Activated T-helper 1 cell treated with anti-CD3 and anti-CD28 coated beads, Interleukin-12 subunit alpha, Interleukin-12 subunit beta, Interleukin-2, Interleukin-4 antibody, amounts not matched to agents 30 ng/mL and 10 ng/mL and 1 ng/mL, durations not matched to agents 14 hours and 24 hours and 36 hours (primary cell): Measurements from ENCODE around the gene HNRNPU. TPM values are rescaled to one million over a fixed set of nuclear protein-coding genes. Genes with fewer than 3 reads are reported as not detected.
A peak's percentile ranks its signal among the peaks of the same experiment; 100 is the strongest.

Experiments
- DNase-seq: peaks from one replicate; pipeline ENCODE4 v3.0.0; 2021; ENCODE audit warnings: low spot score
- H3K27ac Mint-ChIP-seq: one replicate; pipeline ENCODE4 v1.8.0; 2021; ENCODE audit warnings: mild to moderate bottlenecking, mixed read lengths
- H3K27me3 Mint-ChIP-seq: one replicate; pipeline ENCODE4 v1.8.0; 2022; ENCODE audit warnings: mild to moderate bottlenecking, moderate library complexity, mixed read lengths; ENCODE audit not compliant: insufficient read depth
- H3K36me3 Mint-ChIP-seq: one replicate; pipeline ENCODE4 v1.8.0; 2021; ENCODE audit warnings: low read depth, mixed read lengths
- H3K4me1 Mint-ChIP-seq: one replicate; pipeline ENCODE4 v1.8.0; 2021; ENCODE audit warnings: low read depth, mixed read lengths
- H3K4me3 Mint-ChIP-seq: one replicate; pipeline ENCODE4 v1.8.0; 2021; ENCODE audit warnings: mild to moderate bottlenecking, moderate library complexity, mixed read lengths
- H3K9me3 Mint-ChIP-seq: one replicate; pipeline ENCODE4 v1.8.0; 2021; ENCODE audit warnings: mixed read lengths
- intact Hi-C: fragments of 100-400 bp; cut with micrococcal nuclease; formaldehyde crosslinking; loops from one replicate; pipeline ENCODE4 v1.15.1; 2024
- total RNA-seq: library from RNA; stranded (reverse); gene quantifications from 2 replicates; pipeline ENCODE4 v1.2.3, GENCODE V29; 2022

HNRNPU gene
- total RNA-seq, 1 donor from 2014 or later: 566 TPM

- H3K4me3 Mint-ChIP-seq: no peak overlapping the region
- intact Hi-C loops: loop anchor here (10.0 kb wide), 2 partner anchors 285 to 1025 kb away; partner anchors contain the start of gene KIF26B
- peaks cover 17% of the 10 kb centered on the region for H3K4me1 Mint-ChIP-seq
- H3K9me3 Mint-ChIP-seq: no peaks in the 10 kb centered on the region
- no peak overlapping the region for H3K27ac Mint-ChIP-seq
- no peaks in the 10 kb centered on the region for H3K36me3 Mint-ChIP-seq
- H3K27me3 Mint-ChIP-seq: no peaks in the 10 kb centered on the region
- DNase-seq: no peak
These were observed 5.6 kb upstream of the HNRNPU start for GRCh38 chr1:244869950-244870349.

DNA sequence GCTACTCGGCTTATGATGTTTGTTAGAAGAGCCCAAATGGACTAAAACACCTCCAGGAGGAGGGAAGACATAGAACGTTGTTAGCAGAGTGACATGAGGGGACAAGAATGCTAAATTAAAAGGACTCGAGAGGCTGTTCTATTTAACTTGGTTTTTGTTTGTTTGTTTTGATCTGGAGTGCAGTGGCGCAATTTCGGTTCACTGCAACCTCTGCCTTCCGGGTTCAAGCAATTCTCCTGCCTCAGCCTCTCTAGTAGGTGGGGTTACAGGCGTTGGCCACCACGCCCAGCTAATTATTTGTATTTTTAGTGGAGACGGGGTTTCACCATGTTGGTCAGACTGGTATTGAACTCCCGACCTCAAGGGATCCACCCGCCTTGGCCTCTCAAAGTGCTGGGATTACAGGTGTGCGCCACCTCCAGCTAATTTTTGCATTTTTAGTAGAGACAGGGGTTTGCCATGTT is 5.1 kb upstream of the HNRNPU start:
- no peak overlapping the region for H3K4me3 Mint-ChIP-seq
- H3K36me3 Mint-ChIP-seq: no peaks in the 10 kb centered on the region
- H3K4me1 Mint-ChIP-seq: peaks cover 19% of the 10 kb centered on the region
- no peak for DNase-seq
- H3K27ac Mint-ChIP-seq: no peak overlapping the region
- H3K27me3 Mint-ChIP-seq: no peaks in the 10 kb centered on the region
- intact Hi-C loops: loop anchor here (10.0 kb wide), 2 partner anchors 285 to 1025 kb away; partner anchors contain the start of gene KIF26B
- no peaks in the 10 kb centered on the region for H3K9me3 Mint-ChIP-seq

DNA sequence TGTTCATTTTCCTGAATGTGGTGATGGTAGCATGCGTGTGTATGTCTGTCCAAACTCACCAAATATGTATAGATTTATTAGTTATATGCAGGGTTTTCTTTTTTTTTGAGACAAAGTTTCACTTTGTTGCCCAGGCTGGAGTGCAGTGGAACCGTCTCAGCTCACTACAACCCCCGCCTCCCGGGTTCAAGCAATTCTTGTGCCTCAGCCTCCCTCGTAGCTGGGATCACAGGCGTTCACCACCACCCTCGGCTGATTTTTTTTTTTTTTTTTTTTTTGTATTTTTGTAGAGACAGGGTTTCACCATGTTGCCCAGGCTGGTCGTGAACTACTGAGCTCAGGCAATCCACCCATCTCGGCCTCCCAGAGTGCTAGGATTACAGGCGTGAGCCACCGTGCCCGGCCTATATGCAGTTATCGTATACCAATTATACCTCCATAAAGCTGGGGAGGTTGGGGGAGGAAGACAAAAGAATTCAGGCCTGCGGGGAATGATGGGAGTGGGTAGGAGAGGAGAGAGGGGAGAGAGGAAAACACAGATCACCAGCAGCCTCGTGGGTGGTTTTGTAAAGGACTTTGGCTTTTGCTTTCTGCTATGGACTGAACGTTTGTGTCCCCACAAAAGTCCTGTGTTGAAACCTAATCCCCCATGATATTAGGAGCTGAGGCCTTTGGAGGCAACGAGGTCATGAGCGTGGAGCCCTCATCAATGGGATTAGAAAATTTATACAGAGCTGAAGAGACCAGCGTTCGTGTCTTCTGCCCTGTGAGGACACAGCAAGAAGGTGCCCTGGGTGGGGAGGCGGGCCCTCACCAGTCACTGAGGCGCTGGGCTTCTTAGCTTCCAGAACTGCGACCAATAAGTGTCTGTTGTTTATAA is 4.4 kb upstream of the HNRNPU start:
- no peak overlapping the region for H3K4me3 Mint-ChIP-seq
- no peaks in the 10 kb centered on the region for H3K27me3 Mint-ChIP-seq
- DNase-seq: no peak
- peaks cover 2% of the 10 kb centered on the region for H3K36me3 Mint-ChIP-seq
- H3K9me3 Mint-ChIP-seq: no peaks in the 10 kb centered on the region
- no peak overlapping the region for H3K27ac Mint-ChIP-seq
- intact Hi-C loops: loop anchor here (10.0 kb wide), 2 partner anchors 286 to 1024 kb away; partner anchors contain the start of gene KIF26B
- peaks cover 19% of the 10 kb centered on the region for H3K4me1 Mint-ChIP-seq

- peaks cover 15% of the 10 kb centered on the region for H3K36me3 Mint-ChIP-seq
- intact Hi-C loops: loop anchor here (10.0 kb wide), 2 partner anchors 288 to 1022 kb away; partner anchors contain the start of gene KIF26B
- H3K4me1 Mint-ChIP-seq: peaks cover 24% of the 10 kb centered on the region
- no peak overlapping the region for H3K4me3 Mint-ChIP-seq
- H3K9me3 Mint-ChIP-seq: no peaks in the 10 kb centered on the region
- no peaks in the 10 kb centered on the region for H3K27me3 Mint-ChIP-seq
- H3K27ac Mint-ChIP-seq: no peak overlapping the region
- no peak for DNase-seq
These were observed 2.0 kb upstream of the HNRNPU start for GRCh38 chr1:244866355-244866754.

GRCh38 chr1:244865820-244866219 is 1.5 kb upstream of the HNRNPU start:
- H3K36me3 Mint-ChIP-seq: peaks cover 20% of the 10 kb centered on the region

DNA sequence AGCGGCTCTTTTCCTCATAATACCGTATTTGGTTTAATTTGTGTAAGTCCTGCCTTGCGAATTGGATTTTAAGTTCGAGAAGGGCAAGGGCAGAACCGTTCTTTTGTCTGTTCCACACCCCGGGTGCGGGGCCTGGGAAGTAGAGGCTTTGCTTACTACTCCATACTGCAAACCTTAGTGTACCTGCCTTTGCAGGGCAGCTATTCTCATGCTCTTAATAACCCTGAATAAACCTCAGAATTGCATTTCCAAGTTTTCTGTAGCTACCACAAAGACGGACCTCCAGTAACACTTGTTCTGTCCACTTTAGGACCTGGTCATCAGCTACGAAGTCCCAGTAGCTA is 657 bp upstream of the HNRNPU start:
- peak overlapping the region; percentile 95 for H3K27ac Mint-ChIP-seq
- no peaks in the 10 kb centered on the region for H3K27me3 Mint-ChIP-seq
- H3K36me3 Mint-ChIP-seq: peaks cover 27% of the 10 kb centered on the region
- no peaks in the 10 kb centered on the region for H3K9me3 Mint-ChIP-seq
- DNase-seq: peak; percentile 25
- H3K4me1 Mint-ChIP-seq: peaks cover 36% of the 10 kb centered on the region
- intact Hi-C loops: loop anchor here (2.0 to 10.0 kb wide), 4 partner anchors 64 to 1020 kb away; partner anchors contain the start of gene KIF26B
- peak overlapping the region; percentile 87 for H3K4me3 Mint-ChIP-seq

More at GRCh38 chr1:244865820-244866219, 1.5 kb upstream of the HNRNPU start:
- no peak overlapping the region for H3K4me3 Mint-ChIP-seq
- intact Hi-C loops: loop anchor here (2.0 to 10.0 kb wide), 4 partner anchors 65 to 1021 kb away; partner anchors contain the start of gene KIF26B
- peaks cover 28% of the 10 kb centered on the region for H3K4me1 Mint-ChIP-seq
- no peaks in the 10 kb centered on the region for H3K9me3 Mint-ChIP-seq
- no peak for DNase-seq
- no peaks in the 10 kb centered on the region for H3K27me3 Mint-ChIP-seq
- no peak overlapping the region for H3K27ac Mint-ChIP-seq

GRCh38 chr1:244863491-244864252 is 671 bp downstream of the HNRNPU start:
- H3K4me1 Mint-ChIP-seq: peaks cover 49% of the 10 kb centered on the region
- peaks cover 35% of the 10 kb centered on the region for H3K36me3 Mint-ChIP-seq
- peak overlapping the region; percentile 95 for H3K27ac Mint-ChIP-seq
- intact Hi-C loops: loop anchor here (1.0 to 10.0 kb wide), 13 partner anchors 28 to 1859 kb away; partner anchors contain the start of genes CEP170, CNST, COX20 and KIF26B
- H3K4me3 Mint-ChIP-seq: peak overlapping the region; percentile 99
- no peaks in the 10 kb centered on the region for H3K27me3 Mint-ChIP-seq
- no peak for DNase-seq
- H3K9me3 Mint-ChIP-seq: no peaks in the 10 kb centered on the region

DNA sequence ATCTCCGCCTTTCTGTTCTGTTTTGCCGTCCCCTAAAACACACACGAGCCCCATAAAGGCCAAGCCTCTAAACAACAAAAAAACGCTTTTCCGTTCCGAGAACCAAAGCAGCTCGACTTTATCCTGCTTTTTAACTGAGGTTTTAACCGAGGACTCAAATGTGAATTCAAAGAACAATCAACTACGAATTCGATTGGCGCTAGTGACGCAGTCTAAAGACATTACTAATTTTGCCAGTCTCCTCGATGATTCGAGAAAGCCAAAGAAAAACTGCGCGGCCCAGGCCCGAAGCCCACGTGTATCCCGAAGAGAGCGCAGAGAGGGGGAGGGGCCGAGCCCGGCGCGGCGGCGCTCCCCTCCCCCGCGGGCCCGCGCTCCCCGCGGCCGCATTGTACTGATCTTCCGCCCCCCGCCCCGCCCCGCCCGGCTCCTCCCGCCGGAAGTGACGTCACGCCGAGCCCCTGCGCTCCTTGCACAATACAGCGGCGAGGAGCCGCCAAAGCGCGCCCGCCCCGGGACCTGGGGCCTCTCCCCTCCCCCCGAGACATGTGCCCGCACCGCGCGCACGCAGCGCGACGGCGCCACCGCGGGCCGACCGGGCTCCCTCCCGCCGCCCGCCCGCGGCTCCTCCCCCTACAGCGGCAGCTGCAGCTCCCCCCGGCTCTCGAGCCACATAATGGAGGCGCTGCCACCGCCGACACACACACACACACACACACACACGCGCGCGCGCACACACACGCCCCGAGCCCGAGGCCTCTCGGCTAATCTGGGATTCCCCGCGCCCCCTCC is 1.4 kb downstream of the HNRNPU start:
- Mint-ChIP-seq H3K4me3 (peak overlapping the region; percentile 99), H3K36me3 (peaks cover 42% of the 10 kb centered on the region), H3K4me1 (peaks cover 57% of the 10 kb centered on the region), H3K27me3 (no peaks in the 10 kb centered on the region), H3K27ac (peak overlapping the region; percentile 98), H3K9me3 (no peaks in the 10 kb centered on the region)
- peak; percentile 89 for DNase-seq
- intact Hi-C loops: loop anchor here (1.0 to 10.0 kb wide), 8 partner anchors 12 to 1859 kb away; partner anchors contain the start of genes CEP170, CNST, KIF26B and SCCPDH

GRCh38 chr1:244862354-244862698 is 2.0 kb downstream of the HNRNPU start:
- Mint-ChIP-seq H3K4me3 (peak overlapping the region; percentile 99), H3K9me3 (no peaks in the 10 kb centered on the region), H3K27ac (peak overlapping the region; percentile 98), H3K4me1 (peaks cover 63% of the 10 kb centered on the region), H3K36me3 (peaks cover 47% of the 10 kb centered on the region), H3K27me3 (no peaks in the 10 kb centered on the region)
- intact Hi-C loops: loop anchor here (1.0 to 10.0 kb wide), 7 partner anchors 11 to 1860 kb away; partner anchors contain the start of genes CEP170, CNST, KIF26B and SCCPDH
- DNase-seq: peak; percentile 2

DNA sequence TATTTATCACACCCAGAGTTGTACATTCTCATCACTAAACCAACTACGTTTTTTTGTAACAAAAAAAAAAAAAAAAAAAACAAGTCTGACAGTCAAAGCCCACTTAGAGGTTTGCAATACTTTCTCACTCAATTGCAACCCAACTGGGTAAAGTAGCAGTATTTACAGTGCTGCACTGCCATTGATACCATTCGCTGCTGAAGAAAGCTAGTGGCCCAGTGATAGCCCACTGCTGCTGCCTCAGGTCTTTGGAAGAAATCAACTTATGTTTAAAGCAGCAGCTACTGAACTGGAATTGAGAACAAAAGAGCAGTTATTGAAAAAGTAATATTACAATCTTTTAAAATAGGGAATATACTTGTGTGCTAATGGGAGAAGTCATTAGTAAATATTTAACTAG is 2.7 kb downstream of the HNRNPU start:
- Mint-ChIP-seq H3K4me3 (peak overlapping the region; percentile 99), H3K36me3 (peaks cover 53% of the 10 kb centered on the region), H3K27me3 (no peaks in the 10 kb centered on the region), H3K4me1 (peaks cover 66% of the 10 kb centered on the region), H3K27ac (peak overlapping the region; percentile 51), H3K9me3 (no peaks in the 10 kb centered on the region)
- DNase-seq: no peak
- intact Hi-C loops: loop anchor here (1.0 to 10.0 kb wide), 7 partner anchors 10 to 1861 kb away; partner anchors contain the start of genes CEP170, CNST, KIF26B and SCCPDH

DNA sequence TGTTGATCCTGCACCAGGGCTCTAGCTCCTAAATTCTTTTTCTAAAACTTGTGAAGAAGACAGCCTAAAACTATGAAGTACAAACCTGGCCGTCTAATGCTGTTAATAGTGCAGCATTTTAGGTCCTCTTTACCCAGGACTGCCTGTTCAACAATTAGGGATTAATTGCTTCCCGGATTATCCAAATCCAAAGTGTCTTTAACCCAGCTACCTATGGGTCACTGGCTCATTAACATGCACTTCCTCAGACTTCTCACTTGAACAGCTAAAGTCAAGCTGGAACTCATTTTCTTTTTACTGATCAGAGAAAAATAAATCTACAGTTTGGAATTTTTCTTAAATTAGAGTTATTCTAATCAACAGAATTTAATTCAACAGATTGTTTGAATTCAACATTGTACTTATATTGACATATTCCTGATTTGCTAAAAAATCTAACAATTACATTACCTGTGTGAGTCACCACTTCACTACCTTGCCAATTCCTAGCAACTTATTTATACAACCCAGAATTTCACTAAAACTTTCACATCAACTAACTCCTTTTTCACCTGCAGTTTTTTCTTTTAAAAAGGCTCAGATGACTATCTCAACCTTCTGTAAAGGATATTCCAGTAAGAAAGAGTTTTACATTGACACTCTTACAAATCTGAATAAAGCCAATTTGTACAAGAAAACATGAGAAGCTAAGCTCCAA is 3.3 kb downstream of the HNRNPU start:
- peak overlapping the region; percentile 99 for H3K4me3 Mint-ChIP-seq
- H3K9me3 Mint-ChIP-seq: no peaks in the 10 kb centered on the region
- H3K36me3 Mint-ChIP-seq: peaks cover 59% of the 10 kb centered on the region
- DNase-seq: no peak
- H3K27me3 Mint-ChIP-seq: no peaks in the 10 kb centered on the region
- H3K27ac Mint-ChIP-seq: peak overlapping the region; percentile 51
- H3K4me1 Mint-ChIP-seq: peaks cover 68% of the 10 kb centered on the region
- intact Hi-C loops: loop anchor here (5.0 to 10.0 kb wide), 5 partner anchors 294 to 1861 kb away; partner anchors contain the start of genes CEP170, CNST, KIF26B and SCCPDH
